Mesothelial cell of epicardium (in vitro differentiated cells): Measurements from ENCODE around the gene DDB1. TPM values are rescaled to one million over a fixed set of nuclear protein-coding genes. Genes with fewer than 3 reads are reported as not detected.

Experiments used
- DNase-seq, 2 experiments: peaks; one replicate each; pipeline ENCODE4 v3.0.0; 2021; ENCODE audit warnings: low spot score in 2 of 2; ENCODE audit not compliant: unreplicated experiment in 2 of 2
- H3K27ac Mint-ChIP-seq: 2 replicates; pipeline ENCODE4 v1.8.0; 2021; ENCODE audit warnings: mixed read lengths
- H3K27me3 Mint-ChIP-seq: 2 replicates; pipeline ENCODE4 v1.8.0; 2021; ENCODE audit warnings: low read depth, mixed read lengths
- H3K36me3 Mint-ChIP-seq: 2 replicates; pipeline ENCODE4 v1.8.0; 2021; ENCODE audit warnings: mixed read lengths
- H3K4me1 Mint-ChIP-seq: 2 replicates; pipeline ENCODE4 v1.8.0; 2021; ENCODE audit warnings: mixed read lengths
- H3K4me3 Mint-ChIP-seq: 2 replicates; pipeline ENCODE4 v1.8.0; 2021; ENCODE audit warnings: mild to moderate bottlenecking, moderate library complexity, mixed read lengths
- H3K9me3 Mint-ChIP-seq: 2 replicates; pipeline ENCODE4 v1.8.0; 2021; ENCODE audit warnings: mixed read lengths
- CTCF ChIP-seq: fragments of 200-600 bp; sonication (generic); IDR thresholded peaks from one replicate; pipeline ENCODE4 v1.5.0; 2021; ENCODE audit warnings: antibody characterized with exemption; ENCODE audit not compliant: unreplicated experiment
- total RNA-seq: library from RNA; stranded (reverse); gene quantifications from 3 replicates; pipeline ENCODE4 v1.2.1, GENCODE V29; 2021

Gene DDB1
- total RNA-seq, 1 donor from 2014 or later: 253 TPM

GRCh38 chr11:61364012-61364675 is 31.2 kb upstream of the DDB1 start:
- H3K27ac Mint-ChIP-seq: no peak overlapping the region
- no peak for TF ChIP-seq CTCF
- peak overlapping the region; percentile 93 for H3K4me3 Mint-ChIP-seq

GRCh38 chr11:61362542-61362875 is 29.6 kb upstream of the DDB1 start:
- H3K4me3 Mint-ChIP-seq: peak overlapping the region; percentile 93
- no peaks in the 10 kb centered on the region for H3K27me3 Mint-ChIP-seq
- H3K36me3 Mint-ChIP-seq: peaks cover 4% of the 10 kb centered on the region
- H3K27ac Mint-ChIP-seq: peak overlapping the region; percentile 98
- peaks cover 27% of the 10 kb centered on the region for H3K4me1 Mint-ChIP-seq
- no peak for TF ChIP-seq CTCF
- H3K9me3 Mint-ChIP-seq: no peaks in the 10 kb centered on the region
- DNase-seq: no peak

More at GRCh38 chr11:61364012-61364675, 31.2 kb upstream of the DDB1 start:
- peaks cover 27% of the 10 kb centered on the region for H3K4me1 Mint-ChIP-seq
- H3K36me3 Mint-ChIP-seq: peaks cover 16% of the 10 kb centered on the region
- H3K9me3 Mint-ChIP-seq: no peaks in the 10 kb centered on the region
- H3K27me3 Mint-ChIP-seq: no peaks in the 10 kb centered on the region
- no peak for DNase-seq

- Mint-ChIP-seq H3K4me3 (peak within 1 kb of the TSS; percentile 93), H3K4me1 (peaks cover 27% of the 10 kb centered on the region), H3K27ac (peak within 1 kb of the TSS; percentile 98), H3K9me3 (no peaks in the 10 kb centered on the region), H3K27me3 (no peaks in the 10 kb centered on the region), H3K36me3 (peaks cover 3% of the 10 kb centered on the region)
- DNase-seq: peak; percentile 77 to 86
- TF ChIP-seq CTCF: no peak
Measured at GRCh38 chr11:61361741-61362541, 29.0 kb upstream of the DDB1 start, which contains the start of the genes CYB561A3 and TMEM138. CYB561A3 (minus strand) TSS chr11:61361882; CDS start chr11:61356713, 5,169 bp downstream. TMEM138 (plus strand) TSS chr11:61362374; CDS start chr11:61364391, 2,017 bp downstream.

- Mint-ChIP-seq H3K27ac (peak overlapping the region; percentile 98), H3K4me3 (peak overlapping the region; percentile 93), H3K36me3 (peaks cover 5% of the 10 kb centered on the region), H3K9me3 (no peaks in the 10 kb centered on the region), H3K4me1 (peaks cover 27% of the 10 kb centered on the region), H3K27me3 (no peaks in the 10 kb centered on the region)
- TF ChIP-seq CTCF: no peak
- DNase-seq: no peak
Measured at GRCh38 chr11:61361237-61361740, 28.4 kb upstream of the DDB1 start.

- TF ChIP-seq CTCF: no peak
- Mint-ChIP-seq H3K9me3 (no peaks in the 10 kb centered on the region), H3K36me3 (peaks cover 2% of the 10 kb centered on the region), H3K27ac (no peak overlapping the region), H3K27me3 (no peaks in the 10 kb centered on the region), H3K4me1 (peaks cover 27% of the 10 kb centered on the region), H3K4me3 (no peak overlapping the region)
- no peak for DNase-seq
Measured at GRCh38 chr11:61359516-61359915, 26.6 kb upstream of the DDB1 start.
